ENCODE measurements around the gene RALGDS. TPM values are rescaled to one million over a fixed set of nuclear protein-coding genes. Genes with fewer than 3 reads are reported as not detected.

The RALGDS gene
- total RNA-seq, 3 donors from 2014 or later: 38.3 to 59.4 (median 44.2) TPM

DNA sequence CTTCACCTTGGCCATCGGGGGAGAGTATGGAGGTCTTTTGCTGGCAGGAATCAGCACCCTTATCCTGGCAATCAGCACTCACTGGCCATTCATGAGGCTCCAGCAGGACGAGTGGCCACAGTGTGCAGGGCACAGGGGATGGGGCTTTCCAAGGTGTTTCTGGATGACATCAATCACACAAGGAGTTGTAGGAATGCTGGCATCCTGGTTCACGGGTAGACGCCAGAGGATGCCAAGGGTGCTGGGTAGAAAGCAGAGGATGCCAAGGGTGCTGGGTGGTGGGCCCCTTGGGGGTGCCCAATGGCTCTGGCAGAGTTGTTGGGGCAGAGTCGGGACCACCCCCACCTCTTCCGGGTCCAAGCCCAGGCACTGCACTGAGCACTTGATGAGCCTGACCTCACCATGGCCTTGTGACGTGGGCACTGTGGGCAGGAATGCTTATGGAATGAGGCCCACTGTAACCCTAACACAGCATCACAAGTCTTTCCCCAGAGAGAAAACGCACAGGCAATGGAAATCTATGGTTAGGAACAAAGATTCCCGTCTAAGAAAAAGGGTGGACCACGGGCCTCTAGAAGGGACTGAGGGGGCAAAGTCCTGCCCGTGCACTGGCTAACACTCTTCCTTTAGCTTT is 30.2 kb downstream of the RALGDS start:
- Histone ChIP-seq H3K4me3 (no peak overlapping the region), H3K4me1 (ENCODE audit: low read depth) (no peaks in the 10 kb centered on the region), H3K9me3 (peaks cover 2% of the 10 kb centered on the region), H3K36me3 (ENCODE audit: low read depth) (no peaks in the 10 kb centered on the region)
- ATAC-seq (no peak), DNase-seq (no peak)
- TF ChIP-seq, protein P1, sequence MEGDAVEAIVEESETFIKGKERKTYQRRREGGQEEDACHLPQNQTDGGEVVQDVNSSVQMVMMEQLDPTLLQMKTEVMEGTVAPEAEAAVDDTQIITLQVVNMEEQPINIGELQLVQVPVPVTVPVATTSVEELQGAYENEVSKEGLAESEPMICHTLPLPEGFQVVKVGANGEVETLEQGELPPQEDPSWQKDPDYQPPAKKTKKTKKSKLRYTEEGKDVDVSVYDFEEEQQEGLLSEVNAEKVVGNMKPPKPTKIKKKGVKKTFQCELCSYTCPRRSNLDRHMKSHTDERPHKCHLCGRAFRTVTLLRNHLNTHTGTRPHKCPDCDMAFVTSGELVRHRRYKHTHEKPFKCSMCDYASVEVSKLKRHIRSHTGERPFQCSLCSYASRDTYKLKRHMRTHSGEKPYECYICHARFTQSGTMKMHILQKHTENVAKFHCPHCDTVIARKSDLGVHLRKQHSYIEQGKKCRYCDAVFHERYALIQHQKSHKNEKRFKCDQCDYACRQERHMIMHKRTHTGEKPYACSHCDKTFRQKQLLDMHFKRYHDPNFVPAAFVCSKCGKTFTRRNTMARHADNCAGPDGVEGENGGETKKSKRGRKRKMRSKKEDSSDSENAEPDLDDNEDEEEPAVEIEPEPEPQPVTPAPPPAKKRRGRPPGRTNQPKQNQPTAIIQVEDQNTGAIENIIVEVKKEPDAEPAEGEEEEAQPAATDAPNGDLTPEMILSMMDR (IDR thresholded peaks at IDR 0.05): no peak
- intact Hi-C loops (cut with DNase I, micrococcal nuclease): no loop called here

GRCh38 chr9:133090187-133090586 is 30.9 kb downstream of the RALGDS start:
- H3K9me3 ChIP-seq: no peaks in the 10 kb centered on the region
- DNase-seq (no peak), ATAC-seq (no peak)
- intact Hi-C loops (cut with DNase I, micrococcal nuclease): no loop called here
- H3K4me1 ChIP-seq (ENCODE audit: low read depth): no peaks in the 10 kb centered on the region
- H3K36me3 ChIP-seq (ENCODE audit: low read depth): no peaks in the 10 kb centered on the region
- TF ChIP-seq, protein P1 (IDR thresholded peaks at IDR 0.05): no peak
- H3K4me3 ChIP-seq: no peak overlapping the region

DNA sequence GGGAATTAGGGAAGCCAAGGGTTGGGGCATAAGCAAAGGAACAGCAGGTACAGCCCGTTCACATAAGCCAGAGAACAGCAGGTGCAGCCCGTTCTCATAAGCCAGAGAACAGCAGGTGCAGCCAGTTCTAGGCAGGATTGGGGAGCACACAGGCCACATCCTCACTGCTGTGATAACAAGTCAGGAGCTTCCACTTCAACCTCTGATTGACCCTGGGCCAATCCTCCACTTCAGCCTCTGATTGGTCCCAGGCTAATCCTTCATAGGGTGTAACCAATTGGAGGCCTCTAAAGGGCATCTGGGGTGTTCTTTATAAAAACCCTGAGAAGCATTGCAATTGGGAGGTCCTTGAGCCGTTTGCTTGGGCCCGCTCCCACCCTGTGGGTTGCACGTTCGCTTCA is 31.8 kb downstream of the RALGDS start:
- DNase-seq (no peak), ATAC-seq (peak; percentile 47)
- intact Hi-C loops (cut with DNase I, micrococcal nuclease): no loop called here

DNA sequence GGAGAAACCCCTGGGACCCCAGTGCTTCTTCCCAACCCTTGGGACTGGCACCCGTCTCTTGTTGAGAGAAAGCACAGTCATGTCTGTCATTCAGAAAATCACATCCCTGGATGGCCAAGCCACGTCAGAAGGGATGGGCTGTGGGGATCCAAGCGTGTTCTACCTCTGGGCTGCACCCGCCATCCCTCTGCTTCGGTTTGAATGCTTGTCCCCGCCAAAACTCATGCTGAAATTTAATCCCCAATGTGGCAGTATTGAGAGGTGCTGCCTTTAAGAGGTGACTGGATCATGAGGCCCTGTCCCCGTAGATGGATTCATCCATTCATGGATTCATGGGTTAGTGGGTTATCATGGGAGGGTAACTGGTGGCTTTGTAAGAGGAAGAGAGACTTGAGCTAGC is 32.3 kb downstream of the RALGDS start:
- no peaks in the 10 kb centered on the region for H3K4me1 ChIP-seq (ENCODE audit: low read depth)
- TF ChIP-seq, protein P1 (IDR thresholded peaks at IDR 0.05): no peak

More for the DNA sequence above, 31.8 kb downstream of the RALGDS start:
- TF ChIP-seq, protein P1 (IDR thresholded peaks at IDR 0.05): no peak
- Histone ChIP-seq H3K4me1 (ENCODE audit: low read depth) (no peaks in the 10 kb centered on the region), H3K4me3 (no peak overlapping the region), H3K36me3 (ENCODE audit: low read depth) (no peaks in the 10 kb centered on the region), H3K9me3 (no peaks in the 10 kb centered on the region)

GRCh38 chr9:133088146-133088750 is 32.8 kb downstream of the RALGDS start:
- Histone ChIP-seq H3K4me3 (no peak overlapping the region), H3K9me3 (no peaks in the 10 kb centered on the region), H3K36me3 (ENCODE audit: low read depth) (no peaks in the 10 kb centered on the region), H3K4me1 (ENCODE audit: low read depth) (no peaks in the 10 kb centered on the region)
- intact Hi-C loops (cut with DNase I, micrococcal nuclease): no loop called here
- DNase-seq: no peak
- ATAC-seq: no peak
- TF ChIP-seq, protein P1 (IDR thresholded peaks at IDR 0.05): no peak

More for the DNA sequence above, 32.3 kb downstream of the RALGDS start:
- intact Hi-C loops (cut with DNase I, micrococcal nuclease): no loop called here
- no peak for DNase-seq
- no peak for ATAC-seq
- Histone ChIP-seq H3K9me3 (no peaks in the 10 kb centered on the region), H3K36me3 (ENCODE audit: low read depth) (no peaks in the 10 kb centered on the region), H3K4me3 (no peak overlapping the region)
